A549 (cell line): ENCODE results near the gene SHANK3. TPM values are rescaled to one million over a fixed set of nuclear protein-coding genes. Genes with fewer than 3 reads are reported as not detected.

Experiments used
- ATAC-seq, 2 experiments: fragments of 200-7000 bp in 1 of 2; fragments of >200 bp in 1 of 2; cut with Nextera tagmentation in 1 of 2; cut with Tn5 transposase in 1 of 2; 3 replicates each; pipeline versions ENCODE4 v1.8.0 to v1.9.1; 2018 to 2020; ENCODE audit warnings: mild to moderate bottlenecking in 1 of 2, moderate library complexity in 1 of 2
- CTCF ChIA-PET: fragments of 300-600 bp; sonication (Branson Sonifier 250); formaldehyde crosslinking; extraction: SDS; loops from one replicate; lab custom pipeline; 2021; ENCODE audit warnings: antibody characterized with exemption, inconsistent platforms; lab: Yijun Ruan, JAX
- POLR2A ChIA-PET: fragments of 350-600 bp; formaldehyde crosslinking; extraction: SDS; loops from one replicate; lab custom pipeline; 2021; ENCODE audit warnings: antibody characterized with exemption, inconsistent platforms; lab: Yijun Ruan, JAX
- DNase-seq, 2 experiments: peaks; one replicate each; pipeline versions ENCODE4 v3.0.0 to v3.0.0-alpha.2; 2011 to 2016; ENCODE audit warnings: low read depth in 1 of 2, low spot score in 1 of 2
- FAIRE-seq: peaks from 2 replicates; lab custom pipeline; 2011; peaks lifted over from hg19 to GRCh38; lab: Jason Lieb, UNC
- H3K27ac ChIP-seq, 2 experiments: fragments of >200 bp; sonication (Bioruptor Twin); formaldehyde crosslinking; 3 replicates each; pipeline ENCODE4 v1.5.1; 2016 to 2017
- H3K4me1 ChIP-seq: fragments of >200 bp; sonication (Bioruptor Twin); formaldehyde crosslinking; 3 replicates; pipeline ENCODE4 v1.6.1; 2016
- H3K4me2 ChIP-seq: fragments of >200 bp; sonication (Bioruptor Twin); formaldehyde crosslinking; 3 replicates; pipeline ENCODE4 v1.6.1; 2016
- H3K4me3 ChIP-seq: fragments of >200 bp; sonication (Bioruptor Twin); formaldehyde crosslinking; 3 replicates; pipeline ENCODE4 v1.5.1; 2016
- H3K9me3 ChIP-seq: fragments of >200 bp; sonication (Bioruptor Twin); formaldehyde crosslinking; 3 replicates; pipeline ENCODE4 v1.6.1; 2016
- CBX8 ChIP-seq: fragments of 200-600 bp; sonication (generic); IDR thresholded peaks from 2 replicates; pipeline ENCODE4 v1.6.1; 2016
- CEBPB ChIP-seq, 2 experiments: fragments of >200 bp in 1 of 2; sonication (Bioruptor Twin) in 1 of 2; formaldehyde crosslinking in 1 of 2; IDR thresholded peaks; 2 replicates each; pipeline ENCODE4 v1.6.1; 2012 to 2016
- CHD2 ChIP-seq: fragments of 150-350 bp; IDR thresholded peaks from 2 replicates; pipeline ENCODE4 v1.6.1; 2014; ENCODE audit warnings: low read length; ENCODE audit not compliant: partially characterized antibody
- CTCF ChIP-seq: fragments of >200 bp; sonication (Bioruptor Twin); formaldehyde crosslinking; IDR thresholded peaks from 3 replicates; pipeline ENCODE4 v1.5.1; 2016
- EHF ChIP-seq: fragments of 250-450 bp; sonication (Bioruptor Pico); IDR thresholded peaks from 2 replicates; pipeline ENCODE4 v1.5.0; 2020; ENCODE audit warnings: mild to moderate bottlenecking
- ELK1 ChIP-seq: fragments of 150-350 bp; IDR thresholded peaks from 2 replicates; pipeline ENCODE4 v1.6.1; 2014; ENCODE audit warnings: low read depth, mild to moderate bottlenecking, low read length
- FOXS1 ChIP-seq: fragments of 250-450 bp; sonication (Bioruptor Pico); IDR thresholded peaks from 2 replicates; pipeline ENCODE4 v1.5.0; 2020; ENCODE audit warnings: mild to moderate bottlenecking, moderate library complexity
- HDAC2 ChIP-seq: fragments of 200-600 bp; sonication (generic); IDR thresholded peaks from 2 replicates; pipeline ENCODE4 v1.6.1; 2016
- HEYL ChIP-seq: fragments of 250-450 bp; sonication (Bioruptor Pico); IDR thresholded peaks from 2 replicates; pipeline ENCODE4 v1.8.0; 2021; ENCODE audit warnings: mild to moderate bottlenecking, moderate library complexity
- HMGXB4 ChIP-seq: fragments of 250-450 bp; sonication (Bioruptor Pico); IDR thresholded peaks from 2 replicates; pipeline ENCODE4 v1.5.0; 2021; ENCODE audit warnings: mild to moderate bottlenecking, moderate library complexity, borderline replicate concordance
- HOXB13 ChIP-seq: fragments of 250-450 bp; sonication (Bioruptor Pico); IDR thresholded peaks from 2 replicates; pipeline ENCODE4 v1.5.0; 2020; ENCODE audit warnings: low read depth, mild to moderate bottlenecking, moderate library complexity
- MAZ ChIP-seq: fragments of 150-350 bp; IDR thresholded peaks from 2 replicates; pipeline ENCODE4 v1.6.1; 2014; ENCODE audit warnings: antibody characterized with exemption, low read depth, low read length, borderline replicate concordance
- MYC ChIP-seq: IDR thresholded peaks from 2 replicates; pipeline ENCODE4 v1.6.1; 2012; ENCODE audit warnings: mild to moderate bottlenecking, inconsistent platforms, low read length, improper control_type of control experiment, borderline replicate concordance
- NR3C1 ChIP-seq: fragments of >200 bp; sonication (Bioruptor Twin); formaldehyde crosslinking; IDR thresholded peaks from 3 replicates; pipeline ENCODE4 v1.6.1; 2017
- PBX3 ChIP-seq: IDR thresholded peaks from 2 replicates; pipeline ENCODE4 v1.6.1; 2012
- POLR2AphosphoS2 ChIP-seq: conservative IDR thresholded peaks from 2 replicates; pipeline ENCODE4 v1.6.1; 2012; ENCODE audit warnings: low read length, improper control_type of control experiment, inconsistent platforms
- RARB ChIP-seq: fragments of 250-450 bp; sonication (Bioruptor Pico); IDR thresholded peaks from 2 replicates; pipeline ENCODE4 v1.8.0; 2021; ENCODE audit warnings: mild to moderate bottlenecking, moderate library complexity
- TP53 ChIP-seq: fragments of 250-450 bp; sonication (Bioruptor Pico); IDR thresholded peaks from 2 replicates; pipeline ENCODE4 v1.5.0; 2021; ENCODE audit warnings: mild to moderate bottlenecking, moderate library complexity
- ZFP36 ChIP-seq: fragments of 450-650 bp; IDR thresholded peaks from 2 replicates; pipeline ENCODE4 v1.6.1; 2014; ENCODE audit warnings: borderline replicate concordance; ENCODE audit not compliant: partially characterized antibody
- WGBS: methylation state at CpG from one replicate; pipeline ENCODE4 v1.1.6; 2017; ENCODE audit errors: missing lambda C conversion rate; 5-methylcytosine and 5-hydroxymethylcytosine counted together
- polyA plus RNA-seq, 4 experiments: library from polyadenylated mRNA; depleted of rRNA in 3 of 4; stranded (reverse); fragments of >200 nt; fragmentation: RNase III in 1 of 4; extraction: RNeasy Plus Mini Kit Qiagen cat#74134 plus additional on column Dnase treatment in 1 of 4; gene quantifications; 2 replicates in 3 of 4; 3 replicates in 1 of 4; pipeline ENCODE4 v1.2.3, GENCODE V29; 2011 to 2017

The SHANK3 gene
- polyA plus RNA-seq, 2 of the 4 experiments (the other 2 are of a cell fraction) = 0.53 to 2.4 TPM

- Histone ChIP-seq H3K4me2 (no peak overlapping the region), H3K27ac (no peak overlapping the region), H3K9me3 (no peaks in the 10 kb centered on the region), H3K4me1 (no peaks in the 10 kb centered on the region)
- FAIRE-seq (no peak), DNase-seq (no peak), ATAC-seq (no peak)
- POLR2A ChIA-PET = no interaction called here
- CTCF ChIA-PET = interaction anchor here (1.8 kb wide), 1 partner anchor 13 kb away, joined by 10 read pairs; no protein-coding TSS in a partner anchor
- WGBS = 83% methylated on average over 10 of the region's 10 CpGs
- TF ChIP-seq EHF (CRISPR knock-in tag) = no peak
- TF ChIP-seq CBX8 = no peak
- no peak for TF ChIP-seq MAZ
- no peak for TF ChIP-seq ZFP36
- no peak for TF ChIP-seq MYC
- TF ChIP-seq CTCF = no peak
- TF ChIP-seq NR3C1 = no peak
- no peak for TF ChIP-seq FOXS1 (CRISPR knock-in tag)
- TF ChIP-seq HOXB13 (CRISPR knock-in tag) = no peak
- TF ChIP-seq, all 56 proteins: peak for 0
- H3K4me3 ChIP-seq = no peak overlapping the region
Measured at GRCh38 chr22:50718352-50718709, 45.7 kb downstream of the SHANK3 start.

GRCh38 chr22:50719814-50720300 lies 47.2 kb downstream of the SHANK3 start:
- TF ChIP-seq HDAC2 = no peak
- TF ChIP-seq HMGXB4 (CRISPR knock-in tag) = no peak
- no peak for TF ChIP-seq POLR2AphosphoS2
- TF ChIP-seq, all 56 proteins: peak for 0
- H3K4me1 ChIP-seq = no peaks in the 10 kb centered on the region
- POLR2A ChIA-PET = no interaction called here
- no peak overlapping the region for H3K4me3 ChIP-seq
- H3K4me2 ChIP-seq = no peak overlapping the region
- FAIRE-seq (no peak), ATAC-seq (no peak), DNase-seq (no peak)
- WGBS = 93% methylated on average over 5 of the region's 40 CpGs
- CTCF ChIA-PET = interaction anchor here (1.3 kb wide), 1 partner anchor 12 kb away, joined by 3 read pairs; no protein-coding TSS in a partner anchor
- no peaks in the 10 kb centered on the region for H3K9me3 ChIP-seq
- H3K27ac ChIP-seq = no peak overlapping the region

- CTCF ChIA-PET = interaction anchor here (1.3 kb wide), 1 partner anchor 11 kb away, joined by 3 read pairs; no protein-coding TSS in a partner anchor
- DNase-seq (no peak), FAIRE-seq (no peak), ATAC-seq (no peak)
- POLR2A ChIA-PET = no interaction called here
- Histone ChIP-seq H3K27ac (no peak overlapping the region), H3K4me2 (no peak overlapping the region), H3K4me1 (no peaks in the 10 kb centered on the region), H3K4me3 (no peak overlapping the region), H3K9me3 (no peaks in the 10 kb centered on the region)
- TF ChIP-seq CEBPB (IDR thresholded peaks at IDR 0.05) (no peak), RARB (no peak), CHD2 (no peak), HEYL (CRISPR knock-in tag) (no peak), POLR2AphosphoS2 (no peak), HOXB13 (CRISPR knock-in tag) (no peak), TP53 (CRISPR knock-in tag) (no peak), PBX3 (no peak), ELK1 (no peak)
- 95% methylated on average over 11 of the region's 132 CpGs for WGBS
Measured at GRCh38 chr22:50720301-50721256, 48.0 kb downstream of the SHANK3 start.
